ENCODE results near the gene MTFMT. TPM values are rescaled to one million over a fixed set of nuclear protein-coding genes. Genes with fewer than 3 reads are reported as not detected.

MTFMT gene
- total and polyA plus RNA-seq, 2 of the 4 experiments (the other 2 are of a cell fraction) = 8.9 to 21.3 TPM

GRCh38 chr15:65026756-65027155 lies 2.7 kb downstream of the MTFMT start:
- H3K9ac ChIP-seq (ENCODE audit: low read depth, low read length) = no peak overlapping the region
- no peak overlapping the region for H4K5ac ChIP-seq (ENCODE audit: low read depth, low read length)
- H3K27ac ChIP-seq (ENCODE audit: insufficient read depth, low read length) = no peak overlapping the region
- DNase-seq (no peak), ATAC-seq (ENCODE audit: low read depth) (no peak)
- H2BK5ac ChIP-seq (ENCODE audit: low read depth, low read length, poor library complexity, severe bottlenecking) = no peak overlapping the region
- no peak overlapping the region for H2BK20ac ChIP-seq (ENCODE audit: low read depth, low read length)
- no peak overlapping the region for H2AK9ac ChIP-seq (replicated peaks; ENCODE audit: low read depth, low read length, poor library complexity)
- H3K36me3 ChIP-seq (ENCODE audit: control insufficient read depth, insufficient read depth, low read length) = peaks cover 11% of the 10 kb centered on the region
- H3K27me3 ChIP-seq (ENCODE audit: control insufficient read depth, insufficient read depth, low read length) = no peaks in the 10 kb centered on the region
- ChIA-PET POLR2A (ENCODE audit: unreplicated experiment) (no interaction called here), CTCF (interaction anchor here (0.8 kb wide), 1 partner anchor 57 kb away, joined by 9 read pairs; no protein-coding TSS in a partner anchor)
- H3K4me1 ChIP-seq (ENCODE audit: control insufficient read depth, insufficient read depth, low read length) = peaks cover 2% of the 10 kb centered on the region; the same call in 1 of the 2 replicates
- H3K56ac ChIP-seq (ENCODE audit: extremely low read depth, insufficient read depth, low read length) = no peak overlapping the region
- H3K9me1 ChIP-seq (ENCODE audit: insufficient read depth, low read length) = peaks cover 8% of the 10 kb centered on the region; the same call in 1 of the 2 replicates
- H4K20me1 ChIP-seq (ENCODE audit: insufficient read depth, low read length) = 0 out of 2 replicates have a peak, but pooled peaks cover 8% of the 10 kb centered on the region
- H3K23ac ChIP-seq (ENCODE audit: low read depth, low read length) = peak overlapping the region; percentile 6; the same call in 1 of the 2 replicates
- H3K4me2 ChIP-seq (ENCODE audit: low read depth, low read length) = no peak overlapping the region
- BruUV-seq (replicated peaks) = no TSS peak
- no peak overlapping the region for H2AK5ac ChIP-seq (ENCODE audit: low read depth, low read length)
- H4K8ac ChIP-seq (ENCODE audit: low read depth in 2 of 2, low read length in 2 of 2) = no peak overlapping the region
- no peak overlapping the region for H2BK120ac ChIP-seq (ENCODE audit: low read depth, low read length)
- H3K79me1 ChIP-seq (ENCODE audit: low read depth in 1 of 2, low read length in 2 of 2) = peaks cover 12 to 19% of the 10 kb centered on the region in 2 experiments
- no peaks in the 10 kb centered on the region for H3K9me3 ChIP-seq (ENCODE audit: control insufficient read depth, insufficient read depth, low read length)
- H3K4me3 ChIP-seq (ENCODE audit: insufficient read depth, low read depth, low read length) = no peak overlapping the region
- H2AFZ ChIP-seq (replicated peaks; ENCODE audit: low read length, poor library complexity) = no peak overlapping the region
- H3K18ac ChIP-seq (ENCODE audit: low read depth, low read length) = no peak overlapping the region
- TF ChIP-seq CEBPB (IDR thresholded peaks at IDR 0.05; ENCODE audit: low read depth, low read length) (no peak), CTCF (conservative IDR thresholded peaks at IDR 0.05; ENCODE audit: low read depth, low read length) (no peak), ELK1 (IDR thresholded peaks at IDR 0.05; ENCODE audit: borderline replicate concordance, low read depth, low read length) (no peak), CHD1 (IDR thresholded peaks at IDR 0.05; ENCODE audit: low read depth, low read length) (no peak), FOS (IDR thresholded peaks at IDR 0.05; ENCODE audit: low read depth, low read length) (no peak), RFX5 (IDR thresholded peaks at IDR 0.05; ENCODE audit: low read depth, low read length) (no peak), NFE2L2 (IDR thresholded peaks at IDR 0.05; ENCODE audit: low read depth, low read length) (no peak), BHLHE40 (IDR thresholded peaks at IDR 0.05; ENCODE audit: low read depth, low read length) (no peak), USF2 (IDR thresholded peaks at IDR 0.05; ENCODE audit: low read depth, low read length) (no peak), RAD21 (IDR thresholded peaks at IDR 0.05; ENCODE audit: low read length) (no peak), MAZ (IDR thresholded peaks at IDR 0.05; ENCODE audit: borderline replicate concordance, low read depth, low read length) (no peak), MAFK (IDR thresholded peaks at IDR 0.05; ENCODE audit: low read depth, low read length) (no peak), RCOR1 (IDR thresholded peaks at IDR 0.05; ENCODE audit: insufficient replicate concordance, low read length) (no peak), POLR2A (IDR thresholded peaks at IDR 0.05; ENCODE audit: low read depth, low read length) (no peak)
- H2BK15ac ChIP-seq (ENCODE audit: low read depth, low read length) = no peak overlapping the region
- dilution Hi-C loops (cut with HindIII; ENCODE audit: low sequenced_read_pairs, unreplicated experiment) = no loop called here
- WGBS, 2 experiments (ENCODE audit: extremely low coverage in 2 of 2, insufficient read length in 1 of 2) = no CpG with 5 or more reads among the region's 6 CpGs
- H4K91ac ChIP-seq (ENCODE audit: insufficient read depth, low read depth, low read length) = no peak overlapping the region
- H3K14ac ChIP-seq (replicated peaks; ENCODE audit: low read depth, low read length) = no peak overlapping the region
- intact Hi-C loops (cut with micrococcal nuclease) = loop anchor here (5.0 kb wide), 1 partner anchor 184 kb away; the partner anchor contains the start of gene PLEKHO2
- in situ Hi-C loops (cut with MboI; ENCODE audit: low sequenced_read_pairs) = no loop called here
- H3K4ac ChIP-seq (ENCODE audit: low read depth, low read length) = no peak overlapping the region

Data from IMR-90 (cell line).